Measurements from ENCODE around the gene GLYAT.

- TF ChIP-seq FOXK2 (IDR thresholded peaks at IDR 0.05), result no peak
- no peak for TF ChIP-seq HDGF (IDR thresholded peaks at IDR 0.05; ENCODE audit: borderline replicate concordance)
- no peak for TF ChIP-seq BHLHE40 (IDR thresholded peaks at IDR 0.05; ENCODE audit: borderline replicate concordance)
- TF ChIP-seq FOXM1 (IDR thresholded peaks at IDR 0.05; ENCODE audit: borderline replicate concordance), result no peak
- no peak for TF ChIP-seq SUZ12 (IDR thresholded peaks at IDR 0.05)
- no peak for TF ChIP-seq ELF4 (IDR thresholded peaks at IDR 0.05)
Observed at GRCh38 chr11:58763120-58763490, 31.4 kb upstream of the GLYAT start.
